GM19351 (cell line): ENCODE data around the gene TMTC2.
"Not testable (repeated sequence)": the region's sequence is repeated elsewhere in the genome, so short reads cannot be mapped to it uniquely, and the experiment has no call there.

ENCODE experiments used
- ATAC-seq: cut with Tn5 transposase; IDR thresholded peaks from one replicate; pipeline ENCODE4 v1.9.1; 2021; ENCODE audit warnings: mild to moderate bottlenecking, moderate library complexity; ENCODE audit not compliant: unreplicated experiment

Gene TMTC2

GRCh38 chr12:82723891-82724290 is 37.2 kb downstream of the TMTC2 start:
- no peak for ATAC-seq

DNA sequence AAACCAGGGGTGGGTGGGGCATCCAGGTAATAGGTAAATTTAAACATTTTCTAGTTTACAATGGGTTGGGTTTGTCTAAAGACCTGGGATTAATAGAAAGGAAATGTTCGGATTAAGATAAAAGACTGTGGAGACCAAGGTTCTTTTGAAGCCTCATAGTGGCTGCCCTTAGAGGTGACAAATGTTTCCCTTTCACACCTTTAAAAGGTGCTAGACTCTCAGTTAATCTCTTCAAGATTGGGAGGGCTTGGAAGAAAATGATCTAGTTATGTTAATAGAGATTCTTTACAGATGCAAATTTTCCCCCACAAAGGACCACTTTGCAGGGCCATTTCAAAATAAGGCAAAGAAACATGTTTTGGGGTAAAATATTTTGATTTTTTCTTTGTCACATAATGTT is 39.0 kb downstream of the TMTC2 start:
- no peak for ATAC-seq

DNA sequence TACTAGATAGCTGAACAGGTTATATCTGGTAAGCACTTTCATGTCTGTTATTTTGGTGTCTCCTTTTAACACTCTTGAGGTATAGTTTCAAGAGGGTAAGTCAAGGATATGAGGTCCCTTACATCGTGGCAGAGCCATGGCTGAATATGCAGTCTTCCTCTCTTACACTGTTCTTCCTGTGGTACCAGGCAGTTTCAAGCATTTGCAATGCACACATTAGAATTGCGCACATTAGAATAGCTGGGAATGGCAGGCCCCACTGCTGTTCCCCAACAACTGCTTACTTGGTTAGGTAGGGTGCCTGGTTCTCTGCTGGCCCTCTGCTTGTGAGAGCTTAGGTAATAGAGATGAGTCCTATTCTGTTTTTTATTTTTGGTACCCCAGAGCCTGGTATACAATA is 41.2 kb downstream of the TMTC2 start:
- no peak for ATAC-seq

GRCh38 chr12:82728710-82729109 is 42.0 kb downstream of the TMTC2 start:
- no peak for ATAC-seq

- ATAC-seq: no peak
These were observed 44.3 kb downstream of the TMTC2 start for GRCh38 chr12:82730953-82731459.

DNA sequence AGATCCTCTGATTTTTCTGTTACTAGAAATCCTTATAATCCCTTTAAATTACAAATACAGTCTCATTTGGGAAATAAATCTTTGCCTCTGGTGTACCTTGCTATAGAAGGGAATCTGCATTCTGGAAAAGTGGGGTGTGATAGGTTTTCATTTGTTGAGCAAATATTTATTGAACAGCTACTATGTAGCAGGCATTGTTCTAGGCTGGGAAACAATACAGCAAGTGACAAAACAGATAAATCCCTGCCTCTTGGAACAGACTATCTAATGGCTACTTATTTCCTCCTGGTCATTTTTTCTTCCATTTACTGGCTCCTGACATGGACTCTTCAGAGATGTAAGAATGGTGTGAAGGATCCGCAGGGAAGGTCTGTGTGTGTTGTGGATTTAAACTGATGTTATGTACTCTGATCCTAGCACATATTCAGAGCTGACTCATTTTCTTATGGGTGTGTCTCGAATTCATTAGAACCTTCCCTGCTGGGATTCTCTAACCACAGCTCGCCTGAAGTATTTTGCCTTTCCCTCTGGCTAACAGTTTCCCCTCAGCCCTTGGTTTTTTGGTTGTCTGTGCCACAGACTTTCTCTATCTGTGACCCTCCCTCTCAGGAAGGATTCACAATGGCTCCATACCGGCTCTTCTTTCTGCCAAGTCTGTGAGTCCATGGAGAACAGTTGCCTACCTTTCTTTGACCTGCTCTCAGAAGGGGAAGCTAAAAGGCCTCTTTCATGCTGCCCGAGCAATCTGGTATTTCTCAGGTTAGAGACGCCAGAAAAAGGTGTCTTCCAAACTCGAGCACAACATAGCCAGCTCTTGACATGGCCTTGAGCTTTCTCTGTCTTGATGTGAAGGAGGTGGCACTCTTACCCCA is 53.7 kb downstream of the TMTC2 start:
- ATAC-seq: no peak

DNA sequence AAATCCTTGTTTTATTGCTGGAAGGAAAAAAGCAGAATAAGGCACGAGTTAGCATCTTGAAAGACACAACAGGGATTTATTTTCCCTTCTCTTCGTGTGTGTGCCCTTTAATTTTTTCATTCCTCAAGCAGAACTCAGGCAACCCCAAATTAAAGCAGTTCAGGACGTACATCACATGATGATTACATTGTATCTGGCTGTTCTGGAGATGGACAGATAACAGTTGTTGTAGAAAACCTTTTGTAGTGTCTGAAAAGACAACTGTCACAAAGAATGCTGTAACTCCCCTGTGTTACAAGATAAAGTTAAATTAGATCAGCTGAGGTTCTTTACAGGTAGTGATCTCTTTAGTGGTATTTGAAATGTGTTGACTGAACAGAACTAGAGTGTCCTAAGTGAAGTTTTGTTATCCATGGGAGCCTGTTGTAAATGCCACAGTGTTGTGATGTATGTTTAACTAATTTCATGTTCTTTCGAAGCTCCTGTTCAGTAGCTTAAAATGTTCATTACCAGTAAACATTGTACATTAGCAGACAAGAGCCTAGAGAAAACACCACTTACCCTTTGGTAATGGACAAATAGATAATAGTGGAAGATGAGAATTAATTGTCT is 58.5 kb downstream of the TMTC2 start:
- ATAC-seq: no peak

DNA sequence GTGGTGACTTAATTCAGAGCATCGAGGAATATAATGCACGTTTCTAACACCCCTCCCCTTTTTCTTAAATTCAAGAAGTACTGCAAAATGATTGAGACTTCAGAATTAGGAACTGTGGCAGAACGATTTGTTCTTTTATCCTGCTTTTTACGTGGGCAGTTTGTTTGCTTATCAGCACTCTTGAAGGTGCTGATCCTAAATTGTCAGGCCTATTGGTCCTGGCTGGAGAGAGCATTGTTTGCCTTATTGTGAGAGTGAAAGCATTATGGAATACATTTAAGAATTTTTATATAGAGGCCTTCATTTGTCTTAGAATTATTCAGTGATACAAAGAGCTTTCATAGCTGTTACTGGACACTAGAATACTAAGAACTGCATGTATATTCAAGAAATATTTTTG is 59.1 kb downstream of the TMTC2 start:
- no peak for ATAC-seq

DNA sequence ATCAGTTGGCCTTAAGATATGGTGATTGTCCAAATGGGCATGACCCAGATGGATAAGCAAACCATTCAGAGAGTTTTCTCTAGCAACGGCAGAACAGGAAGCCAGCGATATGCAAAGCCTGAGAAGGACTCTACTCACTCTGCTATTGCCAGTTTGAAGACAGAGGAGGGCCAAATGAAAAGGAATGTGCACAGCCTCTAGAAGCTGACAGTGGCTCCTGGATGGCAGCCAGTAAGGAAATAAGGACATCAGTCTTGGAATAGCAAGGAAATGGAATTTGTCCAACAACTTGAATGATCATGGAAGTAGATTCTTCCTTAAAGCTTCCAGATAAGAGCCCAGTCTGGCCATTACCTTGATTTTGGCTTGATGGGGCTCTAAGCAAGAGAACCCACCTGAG is 60.0 kb downstream of the TMTC2 start:
- ATAC-seq: no peak

- ATAC-seq: no peak
These were observed 62.3 kb downstream of the TMTC2 start for GRCh38 chr12:82749015-82749414.

DNA sequence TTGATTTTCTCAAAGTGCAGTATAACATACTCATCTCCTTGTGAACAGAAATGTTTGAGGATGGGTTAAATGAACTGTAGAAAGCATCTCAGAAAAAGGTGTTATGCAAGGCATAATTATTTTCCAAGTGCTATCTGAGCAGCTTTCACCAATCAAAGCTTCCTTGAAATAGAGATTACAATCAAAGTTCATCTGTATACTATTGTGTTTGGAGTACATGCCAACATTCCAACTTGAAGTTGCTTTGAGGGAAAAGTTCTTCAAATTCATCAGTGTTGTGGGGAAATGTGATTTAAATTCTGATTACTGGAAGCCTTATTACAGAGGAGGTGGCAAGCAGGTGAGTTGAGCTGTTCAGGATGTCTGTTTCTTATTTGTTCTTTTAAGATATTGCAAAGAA is 68.2 kb downstream of the TMTC2 start:
- no peak for ATAC-seq

DNA sequence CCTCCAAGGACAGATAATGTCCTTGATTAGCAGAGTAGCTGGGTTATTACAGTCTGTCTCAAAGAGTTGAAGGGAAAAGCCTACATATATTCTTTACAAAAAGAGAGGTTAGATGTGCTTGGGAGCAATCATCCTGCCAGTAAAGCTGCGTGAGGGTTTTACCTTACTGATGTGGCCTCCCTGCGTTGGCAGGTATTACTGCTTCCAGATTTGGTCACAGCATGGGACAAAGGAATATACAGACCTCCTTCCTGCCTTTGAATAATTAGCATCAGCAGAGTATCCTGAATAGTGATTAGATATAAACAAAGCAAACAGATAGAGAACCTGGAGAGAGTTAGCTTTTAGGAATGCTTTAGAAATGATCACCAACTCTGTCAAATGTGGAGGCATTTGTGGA is 69.6 kb downstream of the TMTC2 start:
- ATAC-seq: no peak

GRCh38 chr12:82757059-82757458 is 70.4 kb downstream of the TMTC2 start:
- no peak for ATAC-seq

DNA sequence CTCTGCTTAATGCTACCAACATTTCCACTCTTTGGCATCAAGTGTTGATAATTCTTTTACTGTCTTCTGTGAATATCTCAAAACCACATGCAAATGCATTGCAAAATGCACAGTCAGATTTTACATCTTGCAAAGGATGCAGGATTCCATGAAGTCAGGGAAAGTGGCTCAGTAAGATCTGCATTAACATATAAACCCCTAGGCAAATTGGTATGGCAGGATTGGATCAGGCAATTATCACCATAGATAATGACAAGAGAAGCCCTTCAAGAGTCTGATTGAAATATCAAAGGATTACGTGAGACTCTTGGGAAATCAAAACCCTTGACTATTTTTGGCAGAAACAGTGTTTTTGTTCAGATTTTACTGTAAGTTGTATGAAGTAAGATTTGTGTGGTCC is 71.0 kb downstream of the TMTC2 start:
- ATAC-seq: no peak

- no peak for ATAC-seq
These were observed 72.1 kb downstream of the TMTC2 start for GRCh38 chr12:82758749-82759330.

GRCh38 chr12:82760423-82760822 is 73.7 kb downstream of the TMTC2 start:
- no peak for ATAC-seq

DNA sequence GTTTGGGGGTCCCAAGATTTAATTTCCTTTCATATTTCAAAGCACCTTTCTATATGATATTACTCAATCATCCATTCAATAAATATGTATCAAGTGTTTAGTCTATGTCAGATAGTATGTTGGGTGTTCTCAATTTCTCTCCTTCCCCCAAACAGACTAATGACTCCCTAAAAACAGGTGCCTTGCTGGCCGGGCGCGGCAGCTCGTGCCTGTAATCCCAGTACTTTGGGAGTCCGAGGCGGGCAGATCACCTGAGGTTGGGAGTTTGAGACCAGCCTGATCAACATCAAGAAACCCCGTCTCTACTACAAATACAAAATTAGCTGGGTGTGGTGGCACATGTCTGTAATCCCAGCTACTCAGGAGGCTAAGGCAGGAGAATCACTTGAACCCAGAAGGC is 78.5 kb downstream of the TMTC2 start:
- ATAC-seq: not testable (repeated sequence)

DNA sequence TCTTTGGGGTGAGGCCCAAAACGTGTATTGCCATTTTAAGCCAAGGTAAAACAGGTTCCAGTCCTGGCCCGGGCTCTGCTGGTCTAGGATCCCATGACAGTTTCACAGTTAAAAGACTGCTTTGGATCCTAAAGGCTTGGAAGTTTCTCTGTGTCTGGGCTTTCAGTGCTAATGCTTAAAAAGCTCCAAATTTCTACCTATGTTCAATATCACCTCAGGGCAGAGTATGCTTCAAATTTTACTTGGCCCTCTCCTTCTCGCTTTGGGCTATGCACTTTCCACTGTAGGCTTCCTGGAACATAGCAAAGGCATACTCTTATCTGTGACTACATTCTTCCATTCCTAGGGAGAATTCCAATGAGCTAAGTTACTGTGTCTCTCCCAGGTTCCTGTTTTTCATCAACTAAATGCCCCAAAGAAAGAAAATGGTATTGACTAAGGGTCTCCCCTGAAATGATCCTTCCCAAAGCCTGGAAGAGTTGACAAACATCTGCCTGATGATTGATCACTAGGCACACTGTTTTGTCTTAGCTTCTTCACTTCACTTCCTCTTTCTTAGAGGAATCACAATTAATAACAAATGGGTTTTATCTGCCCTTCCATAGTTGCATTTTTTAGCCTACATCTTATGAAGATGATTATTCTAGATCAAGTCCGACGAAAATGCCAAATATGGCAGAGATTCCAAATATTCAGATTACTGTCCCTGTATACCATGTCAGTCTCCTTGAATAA is 79.4 kb downstream of the TMTC2 start:
- ATAC-seq: no peak

- ATAC-seq: no peak
These were observed 88.0 kb downstream of the TMTC2 start for GRCh38 chr12:82774666-82775065.

- ATAC-seq: no peak
These were observed 93.8 kb downstream of the TMTC2 start for GRCh38 chr12:82780517-82780916.

DNA sequence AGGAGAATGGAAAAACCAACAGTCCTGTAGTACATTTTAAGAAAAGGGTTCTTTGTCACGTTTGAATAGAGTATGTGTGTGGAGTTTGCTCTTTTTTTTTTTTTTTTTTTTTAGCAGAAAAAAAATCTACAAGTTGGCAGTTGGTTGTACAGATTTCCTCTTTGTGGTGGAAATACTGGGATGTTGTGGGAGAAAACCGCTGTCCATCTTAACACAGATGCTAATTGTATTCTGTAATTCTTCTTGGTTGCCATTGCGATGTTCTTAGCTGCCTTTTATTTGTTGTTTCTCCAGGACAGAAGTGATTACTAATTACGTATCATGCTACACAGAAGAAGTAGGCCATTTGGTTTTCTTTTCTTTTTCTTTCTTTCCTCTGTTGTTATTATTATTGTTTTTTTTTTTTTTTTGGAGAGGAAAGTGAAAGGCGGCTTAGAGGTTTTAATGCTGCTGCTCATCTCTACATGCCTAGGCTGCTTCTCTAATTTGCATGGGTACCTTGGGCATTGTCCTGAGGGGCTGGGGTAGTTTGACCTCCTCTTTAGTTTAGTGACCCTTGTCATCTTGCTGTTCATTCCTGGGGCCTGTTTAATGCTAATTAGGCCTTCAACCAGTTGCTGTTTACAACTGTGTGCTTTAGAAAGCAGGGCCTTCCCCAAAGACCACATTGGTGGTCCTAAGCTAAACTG is 94.7 kb downstream of the TMTC2 start:
- no peak for ATAC-seq
